K562 (cell line): ENCODE results near the gene CRIM1. TPM values are rescaled to one million over a fixed set of nuclear protein-coding genes. Genes with fewer than 3 reads are reported as not detected.

Experiments used
- ATAC-seq: fragments of 200-7000 bp; cut with Tn5 transposase; 3 replicates; pipeline ENCODE4 v1.9.1; 2020; ENCODE audit warnings: moderate library complexity
- BruUV-seq: library from RNA; stranded (reverse); fragments of 400-500 nt; replicated peaks from 2 replicates; lab custom pipeline; 2021; lab: Mats Ljungman, UMichigan
- CTCF ChIA-PET: fragments of 300-600 bp; formaldehyde crosslinking; extraction: SDS; loops from one replicate; lab custom pipeline; 2021; ENCODE audit warnings: low intra/inter-chr PET ratio; lab: Yijun Ruan, JAX
- POLR2A ChIA-PET: fragments of 300-600, 350-650 bp; sonication (Branson Sonifier 250); formaldehyde crosslinking; extraction: SDS; loops from one replicate; lab custom pipeline; 2021; ENCODE audit warnings: antibody characterized with exemption, inconsistent platforms; lab: Yijun Ruan, JAX
- DNase-seq, 4 experiments: peaks; one replicate each; pipeline versions ENCODE4 v3.0.0 to v3.0.0-alpha.2; 2011 to 2018; ENCODE audit warnings: low spot score in 3 of 4, mixed read lengths in 3 of 4; ENCODE audit errors: extremely low read depth in 1 of 4
- FAIRE-seq: peaks from 2 replicates; lab custom pipeline; 2011; peaks lifted over from hg19 to GRCh38; lab: Jason Lieb, UNC
- H2AFZ ChIP-seq: 2 replicates; pipeline ENCODE4 v1.6.0; 2011; ENCODE audit warnings: low read depth, low read length, control low read depth, inconsistent platforms
- H3K27ac ChIP-seq: fragments of 200-600 bp; 3 replicates; pipeline ENCODE4 v1.8.0; 2011; ENCODE audit warnings: low read depth, mild to moderate bottlenecking, control low read depth, inconsistent platforms, low read length, moderate library complexity, mixed read lengths; ENCODE audit errors: extremely low read depth
- H3K27me3 ChIP-seq, 2 experiments: fragments of 300-600 bp in 1 of 2; 2 replicates in 1 of 2; 3 replicates in 1 of 2; pipeline versions ENCODE4 v1.6.0 to v1.8.0; 2011; ENCODE audit warnings: inconsistent platforms in 2 of 2, low read length in 2 of 2, mild to moderate bottlenecking in 1 of 2, mixed read lengths in 1 of 2, moderate library complexity in 1 of 2; ENCODE audit not compliant: control insufficient read depth in 2 of 2, insufficient read depth in 2 of 2
- H3K36me3 ChIP-seq: fragments of 300-600 bp; 3 replicates; pipeline ENCODE4 v1.8.0; 2011; ENCODE audit warnings: mild to moderate bottlenecking, low read length, inconsistent platforms; ENCODE audit not compliant: control insufficient read depth, insufficient read depth
- H3K4me1 ChIP-seq, 2 experiments: fragments of 200-600 bp in 1 of 2; replicated peaks in 1 of 2; 2 replicates in 1 of 2; 3 replicates in 1 of 2; pipeline versions ENCODE4 v1.5.1 to v1.8.0; 2011; ENCODE audit warnings: inconsistent platforms in 2 of 2, low read length in 2 of 2, mild to moderate bottlenecking in 1 of 2, mixed read lengths in 1 of 2, moderate library complexity in 1 of 2; ENCODE audit not compliant: control insufficient read depth in 2 of 2, insufficient read depth in 2 of 2
- H3K4me2 ChIP-seq: 2 replicates; pipeline ENCODE4 v1.6.1; 2011; ENCODE audit warnings: low read length, control low read depth, inconsistent platforms, mixed read lengths; ENCODE audit not compliant: insufficient read depth
- H3K4me3 ChIP-seq: fragments of 200-600 bp; sonication (generic), shearing (Covaris generic); 2 replicates; pipeline ENCODE4 v1.5.1; 2016; ENCODE audit warnings: control low read depth, inconsistent platforms
- H3K79me2 ChIP-seq: fragments of 200-600 bp; 3 replicates; pipeline ENCODE4 v1.8.0; 2011; ENCODE audit warnings: low read length, inconsistent platforms; ENCODE audit not compliant: control insufficient read depth, insufficient read depth
- H3K9ac ChIP-seq, 2 experiments: 2 replicates each; pipeline versions ENCODE4 v1.6.0 to v1.6.1; 2011; ENCODE audit warnings: low read depth in 2 of 2, low read length in 2 of 2, control low read depth in 1 of 2, inconsistent platforms in 1 of 2, mild to moderate bottlenecking in 1 of 2, mixed read lengths in 1 of 2; ENCODE audit not compliant: insufficient read depth in 1 of 2
- H3K9me1 ChIP-seq: one replicate; pipeline ENCODE4 v1.6.0; 2011; ENCODE audit warnings: inconsistent platforms, mild to moderate bottlenecking, low read length, moderate library complexity; ENCODE audit not compliant: control insufficient read depth, insufficient read depth
- H3K9me3 ChIP-seq: replicated peaks from 2 replicates; pipeline ENCODE4 v1.5.1; 2011; ENCODE audit warnings: low read depth, low read length, inconsistent platforms; ENCODE audit not compliant: control insufficient read depth, insufficient read depth
- H4K20me1 ChIP-seq: replicated peaks from 2 replicates; pipeline ENCODE4 v1.6.1; 2011; ENCODE audit warnings: low read length, inconsistent platforms, mixed read lengths; ENCODE audit not compliant: control insufficient read depth, insufficient read depth
- WGBS: fragments of 100-300 bp; shearing (Covaris generic); methylation state at CpG from one replicate; pipeline ENCODE4 v1.1.6; 2016; ENCODE audit warnings: low coverage, mixed read lengths; ENCODE audit not compliant: insufficient coverage; ENCODE audit errors: missing lambda C conversion rate; 5-methylcytosine and 5-hydroxymethylcytosine counted together
- in situ Hi-C: fragments of 300-500 bp; cut with MboI; formaldehyde crosslinking; loops from 4 replicates; pipeline ENCODE4 v1.15.0; 2018; ENCODE audit warnings: inconsistent platforms, mixed read lengths
- intact Hi-C: fragments of 100-400 bp; cut with micrococcal nuclease; formaldehyde crosslinking; loops from 2 replicates; pipeline ENCODE4 v1.14.2; 2022
- polyA plus RNA-seq, 8 experiments: library from polyadenylated mRNA; depleted of rRNA in 4 of 8; stranded (reverse) in 5 of 8; unstranded in 3 of 8; fragments of >200 nt; fragmentation: Nextera tagmentation in 2 of 8; fragmentation: Illumina TruSeq in 1 of 8; extraction: Ambion mirVana in 2 of 8; extraction: Trizol in 1 of 8; gene quantifications; 2 replicates each; pipeline versions ENCODE4 v1.2.1 to v1.2.3, GENCODE V29; 2011 to 2014; ENCODE audit warnings: inconsistent platforms in 1 of 8, missing spikeins in 1 of 8
- total RNA-seq, 7 experiments: library from RNA; depleted of rRNA in 6 of 7; stranded (reverse); fragments of >200 nt in 6 of 7; fragmentation: Illumina TruSeq in 2 of 7; extraction: Trizol in 2 of 7; gene quantifications; 2 replicates each; pipeline versions ENCODE4 v1.2.1 to v1.2.3, GENCODE V29; 2011 to 2021; ENCODE audit warnings: low replicate concordance in 1 of 7
- TF ChIP-seq, protein P1 (sequence below): fragments of 450-650 bp; IDR thresholded peaks from 2 replicates; pipeline ENCODE4 v1.6.1; 2016; ENCODE audit warnings: mild to moderate bottlenecking, moderate library complexity

CRIM1 gene
- total and polyA plus RNA-seq, 9 of the 15 experiments (the other 6 are each of a cell fraction or from before 2014, with no cell fraction given) = 0.01 to 0.36 (median 0.06) TPM; not detected in 1

DNA sequence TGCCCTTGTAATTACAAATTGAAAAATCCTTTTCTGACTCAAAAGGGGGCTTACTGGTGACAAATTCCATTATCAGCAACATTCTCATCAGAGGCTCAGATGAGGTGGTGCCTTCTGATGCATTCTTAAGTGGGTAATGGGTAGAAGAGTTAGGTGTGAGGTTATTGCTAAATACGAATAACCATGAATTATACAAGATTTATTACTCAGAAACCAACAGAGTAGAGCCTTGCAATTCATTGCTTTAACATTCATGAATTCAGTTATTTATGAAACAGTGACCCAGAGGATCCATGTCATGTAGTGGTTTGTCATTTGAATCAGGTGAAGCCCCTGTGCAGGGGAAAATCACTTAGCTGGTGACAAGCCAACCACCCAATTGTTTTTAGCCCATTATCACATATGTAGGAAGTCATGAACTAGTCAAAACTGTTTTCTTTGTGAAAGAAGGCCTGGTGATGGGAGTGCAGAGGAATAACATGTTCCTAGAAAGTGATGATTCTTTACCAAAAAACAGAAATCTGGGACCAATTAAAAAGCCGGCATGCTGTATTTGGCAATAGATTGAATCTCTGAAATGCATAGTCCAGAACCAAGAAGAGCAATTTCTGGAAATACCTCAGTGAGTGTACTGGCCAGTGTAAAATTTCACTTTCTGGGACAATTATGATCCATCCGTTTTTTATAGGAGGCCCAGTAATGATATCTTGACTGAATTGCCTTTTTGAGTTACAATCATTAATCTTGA is 70.2 kb downstream of the CRIM1 start:
- no TSS peak for BruUV-seq
- Histone ChIP-seq H3K4me3 (no peak overlapping the region), H3K4me2 (no peak overlapping the region), H3K4me1 (no peaks in the 10 kb centered on the region), H3K27ac (no peak overlapping the region), H3K9me1 (no peaks in the 10 kb centered on the region), H3K27me3 (no peaks in the 10 kb centered on the region), H3K9ac (no peak overlapping the region), H3K36me3 (no peaks in the 10 kb centered on the region), H4K20me1 (no peaks in the 10 kb centered on the region), H3K79me2 (no peaks in the 10 kb centered on the region), H3K9me3 (no peaks in the 10 kb centered on the region), H2AFZ (no peak overlapping the region)
- TF ChIP-seq, protein P1, sequence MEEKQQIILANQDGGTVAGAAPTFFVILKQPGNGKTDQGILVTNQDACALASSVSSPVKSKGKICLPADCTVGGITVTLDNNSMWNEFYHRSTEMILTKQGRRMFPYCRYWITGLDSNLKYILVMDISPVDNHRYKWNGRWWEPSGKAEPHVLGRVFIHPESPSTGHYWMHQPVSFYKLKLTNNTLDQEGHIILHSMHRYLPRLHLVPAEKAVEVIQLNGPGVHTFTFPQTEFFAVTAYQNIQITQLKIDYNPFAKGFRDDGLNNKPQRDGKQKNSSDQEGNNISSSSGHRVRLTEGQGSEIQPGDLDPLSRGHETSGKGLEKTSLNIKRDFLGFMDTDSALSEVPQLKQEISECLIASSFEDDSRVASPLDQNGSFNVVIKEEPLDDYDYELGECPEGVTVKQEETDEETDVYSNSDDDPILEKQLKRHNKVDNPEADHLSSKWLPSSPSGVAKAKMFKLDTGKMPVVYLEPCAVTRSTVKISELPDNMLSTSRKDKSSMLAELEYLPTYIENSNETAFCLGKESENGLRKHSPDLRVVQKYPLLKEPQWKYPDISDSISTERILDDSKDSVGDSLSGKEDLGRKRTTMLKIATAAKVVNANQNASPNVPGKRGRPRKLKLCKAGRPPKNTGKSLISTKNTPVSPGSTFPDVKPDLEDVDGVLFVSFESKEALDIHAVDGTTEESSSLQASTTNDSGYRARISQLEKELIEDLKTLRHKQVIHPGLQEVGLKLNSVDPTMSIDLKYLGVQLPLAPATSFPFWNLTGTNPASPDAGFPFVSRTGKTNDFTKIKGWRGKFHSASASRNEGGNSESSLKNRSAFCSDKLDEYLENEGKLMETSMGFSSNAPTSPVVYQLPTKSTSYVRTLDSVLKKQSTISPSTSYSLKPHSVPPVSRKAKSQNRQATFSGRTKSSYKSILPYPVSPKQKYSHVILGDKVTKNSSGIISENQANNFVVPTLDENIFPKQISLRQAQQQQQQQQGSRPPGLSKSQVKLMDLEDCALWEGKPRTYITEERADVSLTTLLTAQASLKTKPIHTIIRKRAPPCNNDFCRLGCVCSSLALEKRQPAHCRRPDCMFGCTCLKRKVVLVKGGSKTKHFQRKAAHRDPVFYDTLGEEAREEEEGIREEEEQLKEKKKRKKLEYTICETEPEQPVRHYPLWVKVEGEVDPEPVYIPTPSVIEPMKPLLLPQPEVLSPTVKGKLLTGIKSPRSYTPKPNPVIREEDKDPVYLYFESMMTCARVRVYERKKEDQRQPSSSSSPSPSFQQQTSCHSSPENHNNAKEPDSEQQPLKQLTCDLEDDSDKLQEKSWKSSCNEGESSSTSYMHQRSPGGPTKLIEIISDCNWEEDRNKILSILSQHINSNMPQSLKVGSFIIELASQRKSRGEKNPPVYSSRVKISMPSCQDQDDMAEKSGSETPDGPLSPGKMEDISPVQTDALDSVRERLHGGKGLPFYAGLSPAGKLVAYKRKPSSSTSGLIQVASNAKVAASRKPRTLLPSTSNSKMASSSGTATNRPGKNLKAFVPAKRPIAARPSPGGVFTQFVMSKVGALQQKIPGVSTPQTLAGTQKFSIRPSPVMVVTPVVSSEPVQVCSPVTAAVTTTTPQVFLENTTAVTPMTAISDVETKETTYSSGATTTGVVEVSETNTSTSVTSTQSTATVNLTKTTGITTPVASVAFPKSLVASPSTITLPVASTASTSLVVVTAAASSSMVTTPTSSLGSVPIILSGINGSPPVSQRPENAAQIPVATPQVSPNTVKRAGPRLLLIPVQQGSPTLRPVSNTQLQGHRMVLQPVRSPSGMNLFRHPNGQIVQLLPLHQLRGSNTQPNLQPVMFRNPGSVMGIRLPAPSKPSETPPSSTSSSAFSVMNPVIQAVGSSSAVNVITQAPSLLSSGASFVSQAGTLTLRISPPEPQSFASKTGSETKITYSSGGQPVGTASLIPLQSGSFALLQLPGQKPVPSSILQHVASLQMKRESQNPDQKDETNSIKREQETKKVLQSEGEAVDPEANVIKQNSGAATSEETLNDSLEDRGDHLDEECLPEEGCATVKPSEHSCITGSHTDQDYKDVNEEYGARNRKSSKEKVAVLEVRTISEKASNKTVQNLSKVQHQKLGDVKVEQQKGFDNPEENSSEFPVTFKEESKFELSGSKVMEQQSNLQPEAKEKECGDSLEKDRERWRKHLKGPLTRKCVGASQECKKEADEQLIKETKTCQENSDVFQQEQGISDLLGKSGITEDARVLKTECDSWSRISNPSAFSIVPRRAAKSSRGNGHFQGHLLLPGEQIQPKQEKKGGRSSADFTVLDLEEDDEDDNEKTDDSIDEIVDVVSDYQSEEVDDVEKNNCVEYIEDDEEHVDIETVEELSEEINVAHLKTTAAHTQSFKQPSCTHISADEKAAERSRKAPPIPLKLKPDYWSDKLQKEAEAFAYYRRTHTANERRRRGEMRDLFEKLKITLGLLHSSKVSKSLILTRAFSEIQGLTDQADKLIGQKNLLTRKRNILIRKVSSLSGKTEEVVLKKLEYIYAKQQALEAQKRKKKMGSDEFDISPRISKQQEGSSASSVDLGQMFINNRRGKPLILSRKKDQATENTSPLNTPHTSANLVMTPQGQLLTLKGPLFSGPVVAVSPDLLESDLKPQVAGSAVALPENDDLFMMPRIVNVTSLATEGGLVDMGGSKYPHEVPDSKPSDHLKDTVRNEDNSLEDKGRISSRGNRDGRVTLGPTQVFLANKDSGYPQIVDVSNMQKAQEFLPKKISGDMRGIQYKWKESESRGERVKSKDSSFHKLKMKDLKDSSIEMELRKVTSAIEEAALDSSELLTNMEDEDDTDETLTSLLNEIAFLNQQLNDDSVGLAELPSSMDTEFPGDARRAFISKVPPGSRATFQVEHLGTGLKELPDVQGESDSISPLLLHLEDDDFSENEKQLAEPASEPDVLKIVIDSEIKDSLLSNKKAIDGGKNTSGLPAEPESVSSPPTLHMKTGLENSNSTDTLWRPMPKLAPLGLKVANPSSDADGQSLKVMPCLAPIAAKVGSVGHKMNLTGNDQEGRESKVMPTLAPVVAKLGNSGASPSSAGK = no peak
- no peak for ATAC-seq
- no peak for DNase-seq
- in situ Hi-C loops = no loop called here
- POLR2A ChIA-PET = no interaction called here
- CTCF ChIA-PET = no interaction called here
- intact Hi-C loops = no loop called here
- no peak for FAIRE-seq
- 0% methylated on average over 3 of the region's 3 CpGs for WGBS
